Left ventricle myocardium inferior (tissue), 1 donor: ENCODE measurements around the gene BPIFB6. TPM values are rescaled to one million over a fixed set of nuclear protein-coding genes. Genes with fewer than 3 reads are reported as not detected.
A peak's percentile ranks its signal among the peaks of the same experiment; 100 is the strongest.

Source experiments
- DNase-seq: peaks from one replicate; pipeline ENCODE4 v3.0.0-alpha.2; 2020
- H3K27ac ChIP-seq: fragments of 200-600 bp; replicated peaks from 2 replicates; pipeline ENCODE4 v1.8.0; 2021
- H3K27me3 ChIP-seq: fragments of 200-600 bp; 2 replicates; pipeline ENCODE4 v1.8.0; 2021; ENCODE audit warnings: low read depth
- H3K36me3 ChIP-seq: fragments of 200-600 bp; 2 replicates; pipeline ENCODE4 v1.8.0; 2021
- H3K4me1 ChIP-seq: fragments of 200-600 bp; 2 replicates; pipeline ENCODE4 v1.8.0; 2021
- H3K4me3 ChIP-seq: fragments of 200-600 bp; 2 replicates; pipeline ENCODE4 v1.8.0; 2021; ENCODE audit warnings: mild to moderate bottlenecking, moderate library complexity
- H3K9me3 ChIP-seq: fragments of 200-600 bp; replicated peaks from 2 replicates; pipeline ENCODE4 v1.8.0; 2021
- CTCF ChIP-seq: fragments of 200-600 bp; IDR thresholded peaks from 2 replicates; pipeline ENCODE4 v1.8.0; 2021; ENCODE audit warnings: antibody characterized with exemption, mild to moderate bottlenecking, borderline replicate concordance
- intact Hi-C: fragments of 100-400 bp; cut with micrococcal nuclease; formaldehyde crosslinking; loops from one replicate; pipeline ENCODE4 v1.11.0; 2022
- total RNA-seq: library from RNA; stranded (reverse); fragmentation: NEBNext Ultra II Directional; extraction: Animal tissue kit (Norgen Biotek cat#: 25700); gene quantifications from one replicate; pipeline ENCODE4 v1.2.1, GENCODE V29; 2021
- donor health status: DM: no; HTN: yes; CAD: no; lungs with severe emphysema.

BPIFB6 gene
- total RNA-seq, 1 donor from 2014 or later, result not detected

GRCh38 chr20:32985596-32985995 lies 45.9 kb upstream of the BPIFB6 start:
- Histone ChIP-seq H3K4me1 (peaks cover 16% of the 10 kb centered on the region), H3K27ac (no peak overlapping the region), H3K36me3 (no peaks in the 10 kb centered on the region), H3K9me3 (no peaks in the 10 kb centered on the region), H3K4me3 (no peak overlapping the region), H3K27me3 (peaks cover 5% of the 10 kb centered on the region)
- DNase-seq, result no peak
- intact Hi-C loops, result no loop called here
- no peak for TF ChIP-seq CTCF

GRCh38 chr20:32986331-32986966 lies 45.0 kb upstream of the BPIFB6 start:
- no peaks in the 10 kb centered on the region for H3K9me3 ChIP-seq
- H3K27ac ChIP-seq, result no peak overlapping the region
- peaks cover 16% of the 10 kb centered on the region for H3K4me1 ChIP-seq
- intact Hi-C loops, result no loop called here
- H3K4me3 ChIP-seq, result no peak overlapping the region
- TF ChIP-seq CTCF, result no peak
- DNase-seq, result no peak
- no peaks in the 10 kb centered on the region for H3K36me3 ChIP-seq
- H3K27me3 ChIP-seq, result peaks cover 5% of the 10 kb centered on the region

GRCh38 chr20:32987044-32987825 lies 44.2 kb upstream of the BPIFB6 start:
- DNase-seq, result no peak
- Histone ChIP-seq H3K27me3 (peaks cover 5% of the 10 kb centered on the region), H3K27ac (peak overlapping the region; percentile 21), H3K36me3 (no peaks in the 10 kb centered on the region), H3K4me1 (peaks cover 15% of the 10 kb centered on the region), H3K4me3 (no peak overlapping the region), H3K9me3 (no peaks in the 10 kb centered on the region)
- intact Hi-C loops, result no loop called here
- no peak for TF ChIP-seq CTCF

DNA sequence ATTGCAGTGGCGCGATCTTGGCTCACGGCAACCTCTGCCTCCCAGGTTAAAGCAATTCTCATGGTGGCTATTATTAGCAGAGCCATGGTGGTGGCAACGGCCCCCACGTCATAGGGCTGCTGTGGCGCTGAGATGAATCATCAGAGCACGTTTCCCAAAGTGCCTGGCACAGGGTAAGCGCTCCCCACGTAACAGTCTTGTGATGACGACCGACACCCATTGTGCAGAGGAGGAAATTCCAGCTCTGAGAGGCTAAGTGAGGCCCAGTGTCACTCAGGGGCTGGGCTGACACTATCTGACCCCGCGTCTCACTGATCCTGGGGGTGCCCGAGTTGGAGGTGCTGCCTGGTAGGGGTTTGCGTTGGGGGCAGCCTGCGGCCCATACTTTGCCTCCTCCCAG lies 43.4 kb upstream of the BPIFB6 start:
- Histone ChIP-seq H3K36me3 (no peaks in the 10 kb centered on the region), H3K27ac (peak overlapping the region; percentile 48), H3K4me3 (no peak overlapping the region), H3K9me3 (no peaks in the 10 kb centered on the region), H3K27me3 (peaks cover 5% of the 10 kb centered on the region), H3K4me1 (peaks cover 8% of the 10 kb centered on the region)
- intact Hi-C loops, result no loop called here
- no peak for TF ChIP-seq CTCF
- peak; percentile 48 for DNase-seq

- TF ChIP-seq CTCF, result no peak
- Histone ChIP-seq H3K27me3 (peaks cover 5% of the 10 kb centered on the region), H3K4me1 (no peaks in the 10 kb centered on the region), H3K4me3 (no peak overlapping the region), H3K9me3 (peaks cover under 1% of the 10 kb centered on the region), H3K36me3 (no peaks in the 10 kb centered on the region), H3K27ac (no peak overlapping the region)
- intact Hi-C loops, result no loop called here
- no peak for DNase-seq
Measured at GRCh38 chr20:32989507-32990283, 41.8 kb upstream of the BPIFB6 start.
